Urinary bladder (tissue), 4 donors: ENCODE measurements around the gene UBE2F. TPM values are rescaled to one million over a fixed set of nuclear protein-coding genes. Genes with fewer than 3 reads are reported as not detected.
"Not testable (repeated sequence)": the region's sequence is repeated elsewhere in the genome, so short reads cannot be mapped to it uniquely, and the experiment has no call there.

ENCODE experiments used
- DNase-seq: peaks from one replicate; pipeline ENCODE4 v3.0.0-alpha.2; 2015; ENCODE audit errors: extremely low spot score
- H3K27ac ChIP-seq: one replicate; pipeline ENCODE4 v1.5.1; 2013; ENCODE audit warnings: low read depth, mild to moderate bottlenecking, moderate library complexity
- H3K36me3 ChIP-seq: one replicate; pipeline ENCODE4 v1.6.1; 2013; ENCODE audit warnings: mild to moderate bottlenecking, moderate library complexity; ENCODE audit not compliant: insufficient read depth
- H3K4me1 ChIP-seq: one replicate; pipeline ENCODE4 v1.6.1; 2013; ENCODE audit warnings: mild to moderate bottlenecking, moderate library complexity; ENCODE audit not compliant: insufficient read depth
- H3K4me3 ChIP-seq: one replicate; pipeline ENCODE4 v1.5.1; 2013; ENCODE audit warnings: low read depth, low read length
- WGBS: extraction: QIAGEN DNeasy Blood & Tissue Kit; methylation state at CpG from one replicate; pipeline ENCODE4 v1.1.7; 2013; 5-methylcytosine and 5-hydroxymethylcytosine counted together
- polyA plus RNA-seq: library from polyadenylated mRNA; stranded (reverse); fragments of 200-250 nt; gene quantifications from one replicate; pipeline ENCODE4 v1.2.3, GENCODE V29; 2013
- total RNA-seq: library from RNA; depleted of rRNA; stranded (reverse); fragments of >200 nt; gene quantifications from one replicate; pipeline ENCODE4 v1.2.3, GENCODE V29; 2014
- donor health status: healthy with polysubstance abuse.
- donor health status: healthy.

UBE2F gene
- total and polyA plus RNA-seq, 2 donors = 25.9 to 38.3 TPM

DNA sequence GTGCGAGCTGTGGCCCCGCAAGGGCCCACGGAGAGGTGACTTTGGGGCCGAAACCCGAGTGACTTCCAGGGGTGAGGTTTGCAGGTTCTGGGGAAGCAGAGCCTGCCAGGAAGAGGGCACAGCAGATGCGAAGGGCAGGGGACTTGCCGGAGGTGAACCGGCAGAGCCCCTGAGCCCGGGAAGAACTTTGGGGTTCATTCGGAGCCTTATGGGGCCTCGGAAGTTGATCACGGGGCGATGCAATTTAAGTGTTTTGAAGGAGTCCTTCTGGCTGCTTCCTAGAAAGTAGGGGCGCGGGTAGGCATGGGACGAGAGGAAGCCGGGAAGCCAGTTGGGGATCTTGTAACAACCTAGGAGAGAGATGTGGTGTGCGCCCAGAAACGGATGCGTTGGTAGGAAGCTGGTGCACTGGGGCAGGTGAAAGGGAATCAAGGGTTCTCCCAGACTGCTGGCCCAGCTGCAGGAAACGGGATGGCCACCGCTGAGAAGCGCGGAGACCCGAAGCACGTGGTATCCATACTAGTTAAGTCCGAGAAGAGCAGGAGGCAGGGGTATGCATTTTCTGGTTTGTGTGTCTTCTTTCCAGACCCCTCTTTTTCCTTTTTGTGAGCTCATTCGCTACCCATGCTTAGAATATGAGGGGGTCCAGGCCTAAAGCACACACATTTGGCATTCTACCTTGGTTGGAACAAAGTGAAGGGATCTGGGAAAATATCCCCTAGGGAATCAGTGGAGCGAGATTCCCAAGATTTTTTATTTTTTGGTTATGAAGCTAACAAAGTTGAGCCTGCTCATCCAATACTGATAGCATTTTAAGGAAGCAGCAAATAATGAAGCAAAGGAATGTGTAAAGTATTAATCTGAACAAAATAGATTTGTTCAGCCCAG lies 94.7 kb downstream of the UBE2F start:
- peak overlapping the region; percentile 30 for H3K27ac ChIP-seq
- no peak for DNase-seq
- WGBS = 2% methylated on average over 29 of the region's 29 CpGs
- peak overlapping the region; percentile 77 for H3K4me3 ChIP-seq
- H3K36me3 ChIP-seq = no peaks in the 10 kb centered on the region
- H3K4me1 ChIP-seq = peaks cover 3% of the 10 kb centered on the region

GRCh38 chr2:238063414-238064189 lies 96.8 kb downstream of the UBE2F start:
- Histone ChIP-seq H3K4me3 (no peak overlapping the region), H3K27ac (no peak overlapping the region), H3K4me1 (peaks cover 3% of the 10 kb centered on the region), H3K36me3 (peaks cover 1% of the 10 kb centered on the region)
- no peak for DNase-seq
- WGBS = 92% methylated on average over 8 of the region's 8 CpGs

- H3K4me1 ChIP-seq = peaks cover 3% of the 10 kb centered on the region
- no peak for DNase-seq
- 83% methylated on average over 7 of the region's 7 CpGs for WGBS
Measured at GRCh38 chr2:238064376-238064775, 97.6 kb downstream of the UBE2F start.

DNA sequence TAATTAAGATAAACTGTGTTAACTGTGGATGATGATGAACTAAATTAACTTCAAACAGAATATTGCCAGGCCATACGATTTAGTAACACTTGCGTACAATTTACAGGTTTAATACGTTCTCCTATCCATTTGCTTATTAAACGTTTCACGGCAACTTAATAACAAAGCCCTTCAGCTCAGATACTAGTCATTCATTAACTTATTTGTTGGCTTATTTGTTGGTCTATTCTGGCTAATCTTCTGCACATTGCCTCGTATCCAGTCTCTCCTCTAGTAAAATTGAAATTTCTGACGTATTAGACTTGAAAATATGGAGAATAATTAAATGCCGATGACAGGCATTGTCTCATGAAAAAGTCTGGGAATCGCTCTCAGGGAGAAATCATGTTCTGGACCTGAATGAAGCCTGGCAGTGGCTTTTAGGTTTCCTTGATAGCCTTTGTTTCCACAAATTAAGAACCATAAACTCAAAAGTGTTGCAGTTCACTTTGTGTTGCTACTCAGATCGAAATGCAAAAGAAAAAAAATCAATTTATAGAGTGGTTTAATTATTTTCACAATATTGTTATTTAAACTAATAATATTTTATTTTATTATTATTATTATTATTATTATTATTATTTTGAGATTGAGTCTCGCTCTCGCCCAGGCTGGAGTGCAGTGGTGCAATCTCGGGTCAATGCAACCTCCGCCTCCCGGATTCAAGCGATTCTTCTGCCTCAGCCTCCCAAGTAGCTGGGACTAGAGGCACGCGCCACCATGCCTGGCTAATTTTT lies 98.4 kb downstream of the UBE2F start:
- 89% methylated on average over 18 of the region's 18 CpGs for WGBS
- Histone ChIP-seq H3K27ac (no peak overlapping the region), H3K4me1 (no peaks in the 10 kb centered on the region), H3K36me3 (peaks cover 1% of the 10 kb centered on the region), H3K4me3 (no peak overlapping the region)
- no peak for DNase-seq

More at GRCh38 chr2:238064376-238064775, 97.6 kb downstream of the UBE2F start:
- no peak overlapping the region for H3K4me3 ChIP-seq
- peaks cover 1% of the 10 kb centered on the region for H3K36me3 ChIP-seq
- H3K27ac ChIP-seq = no peak overlapping the region

DNA sequence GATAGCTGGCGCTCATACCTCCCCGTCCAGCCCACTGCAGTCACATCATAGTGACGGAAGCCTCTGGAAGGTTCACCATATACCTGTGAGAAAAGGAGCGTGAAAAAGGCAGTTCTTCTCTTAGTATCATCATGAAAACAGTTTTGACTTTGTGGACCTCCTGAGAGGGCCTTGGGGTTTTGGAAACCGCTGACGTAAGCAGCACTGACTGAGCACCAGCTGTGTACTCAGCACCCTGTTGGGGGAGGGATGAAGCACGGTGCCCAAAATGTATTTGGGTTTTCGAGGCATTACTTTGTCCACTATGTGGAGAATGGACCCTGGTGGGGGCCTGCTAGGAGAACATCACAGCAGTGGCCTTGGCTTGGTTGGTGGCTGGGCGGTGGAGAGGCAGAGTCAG lies 99.4 kb downstream of the UBE2F start:
- Histone ChIP-seq H3K36me3 (peaks cover 1% of the 10 kb centered on the region), H3K4me1 (no peaks in the 10 kb centered on the region), H3K27ac (no peak overlapping the region), H3K4me3 (no peak overlapping the region)
- no peak for DNase-seq
- WGBS = 90% methylated on average over 9 of the region's 9 CpGs

- not testable (repeated sequence) for DNase-seq, H3K27ac ChIP-seq, H3K4me3 ChIP-seq, H3K36me3 ChIP-seq, H3K4me1 ChIP-seq
- WGBS = 97% methylated on average over 7 of the region's 7 CpGs
Measured at GRCh38 chr2:238066718-238067117, 99.9 kb downstream of the UBE2F start.

- Histone ChIP-seq H3K4me3 (no peak overlapping the region), H3K36me3 (peaks cover 1% of the 10 kb centered on the region), H3K4me1 (no peaks in the 10 kb centered on the region), H3K27ac (no peak overlapping the region)
- 93% methylated on average over 7 of the region's 7 CpGs for WGBS
- DNase-seq = no peak
Measured at GRCh38 chr2:238067939-238068338, 101.1 kb downstream of the UBE2F start.

- Histone ChIP-seq H3K4me3 (no peak overlapping the region), H3K36me3 (peaks cover 1% of the 10 kb centered on the region)
- WGBS = 94% methylated on average over 10 of the region's 10 CpGs
Measured at GRCh38 chr2:238069021-238069709, 102.4 kb downstream of the UBE2F start.

GRCh38 chr2:238069877-238070276 lies 103.1 kb downstream of the UBE2F start:
- Histone ChIP-seq H3K4me1 (no peaks in the 10 kb centered on the region), H3K36me3 (peaks cover 1% of the 10 kb centered on the region), H3K27ac (no peak overlapping the region), H3K4me3 (no peak overlapping the region)
- WGBS = 94% methylated on average over 9 of the region's 9 CpGs
- DNase-seq = no peak

More at GRCh38 chr2:238069021-238069709, 102.4 kb downstream of the UBE2F start:
- no peak for DNase-seq
- Histone ChIP-seq H3K4me1 (no peaks in the 10 kb centered on the region), H3K27ac (no peak overlapping the region)

- Histone ChIP-seq H3K4me1 (no peaks in the 10 kb centered on the region), H3K36me3 (no peaks in the 10 kb centered on the region), H3K27ac (no peak overlapping the region), H3K4me3 (no peak overlapping the region)
- no peak for DNase-seq
Measured at GRCh38 chr2:238075397-238075796, 108.6 kb downstream of the UBE2F start.

DNA sequence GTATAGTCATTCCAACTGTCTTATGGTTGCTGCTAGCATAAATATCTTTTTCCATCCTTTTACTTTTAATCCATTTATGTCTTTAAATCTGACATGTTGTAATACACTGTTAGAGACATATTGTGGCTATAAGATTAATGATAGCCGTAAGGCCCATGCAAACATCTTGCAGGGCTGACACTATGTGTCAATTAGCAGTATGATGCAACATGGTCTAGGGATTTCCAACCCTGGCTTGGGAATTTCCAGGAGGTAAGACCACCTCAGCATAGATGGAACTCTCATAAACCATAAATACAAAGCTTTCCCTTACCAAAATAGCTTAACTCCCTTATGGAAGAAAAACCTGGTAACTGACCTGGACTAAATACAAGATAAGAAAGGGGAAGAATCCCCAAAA lies 110.5 kb downstream of the UBE2F start:
- 97% methylated on average over 1 of the region's 1 CpG for WGBS
- H3K27ac ChIP-seq = no peak overlapping the region
- no peaks in the 10 kb centered on the region for H3K4me1 ChIP-seq
- no peak overlapping the region for H3K4me3 ChIP-seq
- no peak for DNase-seq
- no peaks in the 10 kb centered on the region for H3K36me3 ChIP-seq

GRCh38 chr2:238079874-238080327 lies 113.1 kb downstream of the UBE2F start:
- Histone ChIP-seq H3K27ac (no peak overlapping the region), H3K36me3 (no peaks in the 10 kb centered on the region), H3K4me3 (no peak overlapping the region), H3K4me1 (no peaks in the 10 kb centered on the region)
- WGBS = 88% methylated on average over 2 of the region's 2 CpGs
- DNase-seq = no peak

DNA sequence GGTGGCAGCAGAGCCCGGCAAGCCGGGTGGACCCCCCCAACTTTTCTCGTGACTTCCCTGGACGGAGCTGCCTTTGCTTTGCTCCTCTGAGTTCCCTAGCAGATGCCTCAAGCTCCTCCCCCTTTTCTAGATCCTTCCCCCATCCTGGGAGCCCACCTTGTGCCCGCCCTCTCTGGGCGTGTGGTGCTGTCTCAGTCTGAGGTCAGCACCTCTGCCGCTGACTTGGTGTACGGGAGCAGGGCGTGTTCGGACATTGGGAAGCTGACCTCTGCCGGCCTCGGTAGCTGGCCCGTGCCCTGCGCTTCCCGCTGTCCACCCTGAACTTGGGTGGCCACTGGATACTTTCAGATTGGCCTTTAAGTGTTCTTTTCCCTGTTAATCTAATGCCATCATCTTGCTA lies 113.7 kb downstream of the UBE2F start:
- Histone ChIP-seq H3K36me3 (no peaks in the 10 kb centered on the region), H3K4me1 (no peaks in the 10 kb centered on the region), H3K4me3 (no peak overlapping the region), H3K27ac (no peak overlapping the region)
- WGBS = 97% methylated on average over 15 of the region's 15 CpGs
- DNase-seq = no peak
